ENCODE data around the gene MAGI2. TPM values are rescaled to one million over a fixed set of nuclear protein-coding genes. Genes with fewer than 3 reads are reported as not detected.
A peak's percentile ranks its signal among the peaks of the same experiment; 100 is the strongest.

MAGI2 gene
- total and polyA plus RNA-seq, 4 donors, result 43.4 to 61.3 (median 50.1) TPM

- H3K9me3 ChIP-seq (ENCODE audit: control insufficient read depth, insufficient read depth, low read length), result no peaks in the 10 kb centered on the region
- no peaks in the 10 kb centered on the region for H3K27me3 ChIP-seq (ENCODE audit: control insufficient read depth, insufficient read depth, low read length)
- H3K36me3 ChIP-seq (ENCODE audit: control insufficient read depth, insufficient read depth, low read length), result peaks cover 10% of the 10 kb centered on the region
- WGBS (ENCODE audit: insufficient coverage), result no CpG with 5 or more reads among the region's 4 CpGs
- no peak overlapping the region for H3K27ac ChIP-seq (ENCODE audit: low read depth, low read length)
- DNase-seq (ENCODE audit: low read depth in 4 of 6, low spot score in 6 of 6), result no peak
- H3K4me1 ChIP-seq (ENCODE audit: control insufficient read depth, insufficient read depth, low read length), result no peaks in the 10 kb centered on the region
- no peak overlapping the region for H3K4me3 ChIP-seq (ENCODE audit: low read depth, low read length)
Measured at GRCh38 chr7:78129865-78130264, 1323.6 kb downstream of the MAGI2 start.

DNA sequence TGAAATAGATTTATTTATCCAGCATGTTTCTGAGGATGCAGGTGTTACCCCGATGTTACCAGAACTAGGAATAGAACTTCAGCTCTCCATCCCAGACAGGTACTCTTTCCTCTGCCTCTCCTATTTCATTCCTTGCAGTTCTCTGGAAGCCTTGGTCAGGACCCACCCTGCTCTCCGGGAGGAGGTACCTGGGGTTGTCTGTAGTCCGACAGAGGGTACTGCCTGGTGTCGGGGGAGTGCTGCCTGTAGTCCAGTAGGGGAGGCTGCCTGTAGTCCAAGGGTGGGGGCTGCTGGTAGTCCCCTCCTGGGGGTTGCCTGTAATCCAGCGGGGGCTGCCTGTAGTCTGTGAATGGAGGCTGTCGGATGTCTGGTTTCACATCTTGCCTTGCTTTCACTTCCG, 1326.5 kb downstream of the MAGI2 start:
- Histone ChIP-seq H3K4me3 (ENCODE audit: low read depth, low read length) (no peak overlapping the region), H3K36me3 (ENCODE audit: control insufficient read depth, insufficient read depth, low read length) (peaks cover 3% of the 10 kb centered on the region), H3K27me3 (ENCODE audit: control insufficient read depth, insufficient read depth, low read length) (no peaks in the 10 kb centered on the region), H3K4me1 (ENCODE audit: control insufficient read depth, insufficient read depth, low read length) (no peaks in the 10 kb centered on the region), H3K9me3 (ENCODE audit: control insufficient read depth, insufficient read depth, low read length) (no peaks in the 10 kb centered on the region), H3K27ac (ENCODE audit: low read depth, low read length) (no peak overlapping the region)
- 68% methylated on average over 4 of the region's 7 CpGs for WGBS (ENCODE audit: insufficient coverage)
- DNase-seq (ENCODE audit: low read depth in 4 of 6, low spot score in 6 of 6), result no peak

DNA sequence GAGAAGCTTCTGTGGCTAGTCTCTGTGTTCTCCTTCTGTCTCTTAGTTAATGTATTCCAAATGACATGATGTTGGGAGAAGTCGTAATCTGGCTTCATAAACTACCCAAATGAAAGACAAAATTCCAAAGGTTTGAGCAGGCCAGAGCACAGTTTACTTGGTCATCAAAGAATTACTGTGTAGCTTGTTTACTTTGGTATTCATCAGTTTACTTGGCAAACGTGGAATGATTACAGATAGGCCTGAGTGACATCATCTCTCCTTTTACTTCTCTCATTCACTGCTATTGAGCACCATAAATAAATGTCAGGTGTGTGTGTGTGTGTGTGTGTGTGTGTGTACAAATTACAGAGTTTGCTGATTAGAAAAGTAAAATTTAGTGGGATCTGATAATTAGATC, 1327.6 kb downstream of the MAGI2 start:
- WGBS (ENCODE audit: insufficient coverage), result no CpG with 5 or more reads among the region's 2 CpGs
- Histone ChIP-seq H3K36me3 (ENCODE audit: control insufficient read depth, insufficient read depth, low read length) (peaks cover 3% of the 10 kb centered on the region), H3K27me3 (ENCODE audit: control insufficient read depth, insufficient read depth, low read length) (no peaks in the 10 kb centered on the region), H3K27ac (ENCODE audit: low read depth, low read length) (no peak overlapping the region), H3K9me3 (ENCODE audit: control insufficient read depth, insufficient read depth, low read length) (no peaks in the 10 kb centered on the region), H3K4me1 (ENCODE audit: control insufficient read depth, insufficient read depth, low read length) (no peaks in the 10 kb centered on the region), H3K4me3 (ENCODE audit: low read depth, low read length) (no peak overlapping the region)
- peak in 1 of 6 donors; percentile 36 for DNase-seq (ENCODE audit: low read depth in 4 of 6, low spot score in 6 of 6)

- 62% methylated on average over 3 of the region's 4 CpGs for WGBS (ENCODE audit: insufficient coverage)
- Histone ChIP-seq H3K27ac (ENCODE audit: low read depth, low read length) (no peak overlapping the region), H3K27me3 (ENCODE audit: control insufficient read depth, insufficient read depth, low read length) (no peaks in the 10 kb centered on the region), H3K4me1 (ENCODE audit: control insufficient read depth, insufficient read depth, low read length) (no peaks in the 10 kb centered on the region), H3K4me3 (ENCODE audit: low read depth, low read length) (no peak overlapping the region), H3K9me3 (ENCODE audit: control insufficient read depth, insufficient read depth, low read length) (no peaks in the 10 kb centered on the region), H3K36me3 (ENCODE audit: control insufficient read depth, insufficient read depth, low read length) (peaks cover 3% of the 10 kb centered on the region)
- peak in 1 of 6 donors; percentile 61 for DNase-seq (ENCODE audit: low read depth in 4 of 6, low spot score in 6 of 6)
Measured at GRCh38 chr7:78124216-78124615, 1329.3 kb downstream of the MAGI2 start.

GRCh38 chr7:78121888-78122287, 1331.6 kb downstream of the MAGI2 start:
- H3K27ac ChIP-seq (ENCODE audit: low read depth, low read length), result no peak overlapping the region
- no peaks in the 10 kb centered on the region for H3K36me3 ChIP-seq (ENCODE audit: control insufficient read depth, insufficient read depth, low read length)
- WGBS (ENCODE audit: insufficient coverage), result no CpG with 5 or more reads among the region's 1 CpG
- H3K4me1 ChIP-seq (ENCODE audit: control insufficient read depth, insufficient read depth, low read length), result no peaks in the 10 kb centered on the region
- H3K27me3 ChIP-seq (ENCODE audit: control insufficient read depth, insufficient read depth, low read length), result no peaks in the 10 kb centered on the region
- H3K9me3 ChIP-seq (ENCODE audit: control insufficient read depth, insufficient read depth, low read length), result no peaks in the 10 kb centered on the region
- no peak for DNase-seq (ENCODE audit: low read depth in 4 of 6, low spot score in 6 of 6)
- no peak overlapping the region for H3K4me3 ChIP-seq (ENCODE audit: low read depth, low read length)

DNA sequence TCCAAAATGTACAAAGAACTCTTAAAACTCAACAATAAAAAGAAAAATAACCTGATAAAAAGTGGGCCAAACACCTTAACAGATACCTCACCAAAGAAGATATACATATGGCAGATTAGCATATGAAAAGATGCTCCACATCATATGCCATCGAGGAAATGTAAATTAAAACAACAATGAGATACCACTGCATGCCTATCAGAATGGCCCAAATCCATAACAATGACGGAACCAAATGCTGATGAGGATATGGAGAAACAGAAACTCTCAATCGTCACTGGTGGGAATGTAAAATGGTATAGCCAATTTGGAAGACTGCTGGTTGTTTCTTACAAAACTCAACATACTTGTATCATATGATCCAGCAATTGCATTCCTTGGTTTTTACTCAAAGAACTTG, 1335.0 kb downstream of the MAGI2 start:
- no peak overlapping the region for H3K4me3 ChIP-seq (ENCODE audit: low read depth, low read length)
- H3K9me3 ChIP-seq (ENCODE audit: control insufficient read depth, insufficient read depth, low read length), result no peaks in the 10 kb centered on the region
- H3K27ac ChIP-seq (ENCODE audit: low read depth, low read length), result no peak overlapping the region
- no peaks in the 10 kb centered on the region for H3K27me3 ChIP-seq (ENCODE audit: control insufficient read depth, insufficient read depth, low read length)
- no peaks in the 10 kb centered on the region for H3K4me1 ChIP-seq (ENCODE audit: control insufficient read depth, insufficient read depth, low read length)
- H3K36me3 ChIP-seq (ENCODE audit: control insufficient read depth, insufficient read depth, low read length), result peaks cover 4% of the 10 kb centered on the region
- no peak for DNase-seq (ENCODE audit: low read depth in 4 of 6, low spot score in 6 of 6)
- WGBS (ENCODE audit: insufficient coverage), result no CpG with 5 or more reads among the region's 3 CpGs

DNA sequence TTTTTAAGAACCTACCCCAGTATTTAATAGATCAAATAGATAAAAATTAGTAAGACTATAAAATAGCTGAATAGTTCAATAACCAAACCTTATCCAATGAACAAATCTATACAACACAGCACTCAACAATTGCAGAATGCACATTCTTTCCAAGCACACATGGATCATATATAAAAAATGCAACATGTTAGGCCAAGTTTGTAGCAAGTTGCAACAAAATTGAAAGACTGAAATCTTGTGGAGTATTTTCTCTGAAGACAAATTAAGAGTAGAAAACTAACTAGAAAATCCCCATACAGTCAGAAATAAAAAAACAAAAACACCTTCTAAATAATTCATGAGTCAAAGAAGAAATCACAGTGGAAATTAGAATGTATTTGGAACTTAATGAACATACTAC, 1337.6 kb downstream of the MAGI2 start:
- Histone ChIP-seq H3K4me3 (ENCODE audit: low read depth, low read length) (no peak overlapping the region), H3K27ac (ENCODE audit: low read depth, low read length) (no peak overlapping the region), H3K9me3 (ENCODE audit: control insufficient read depth, insufficient read depth, low read length) (no peaks in the 10 kb centered on the region), H3K36me3 (ENCODE audit: control insufficient read depth, insufficient read depth, low read length) (peaks cover 4% of the 10 kb centered on the region), H3K4me1 (ENCODE audit: control insufficient read depth, insufficient read depth, low read length) (no peaks in the 10 kb centered on the region), H3K27me3 (ENCODE audit: control insufficient read depth, insufficient read depth, low read length) (no peaks in the 10 kb centered on the region)
- no peak for DNase-seq (ENCODE audit: low read depth in 4 of 6, low spot score in 6 of 6)

DNA sequence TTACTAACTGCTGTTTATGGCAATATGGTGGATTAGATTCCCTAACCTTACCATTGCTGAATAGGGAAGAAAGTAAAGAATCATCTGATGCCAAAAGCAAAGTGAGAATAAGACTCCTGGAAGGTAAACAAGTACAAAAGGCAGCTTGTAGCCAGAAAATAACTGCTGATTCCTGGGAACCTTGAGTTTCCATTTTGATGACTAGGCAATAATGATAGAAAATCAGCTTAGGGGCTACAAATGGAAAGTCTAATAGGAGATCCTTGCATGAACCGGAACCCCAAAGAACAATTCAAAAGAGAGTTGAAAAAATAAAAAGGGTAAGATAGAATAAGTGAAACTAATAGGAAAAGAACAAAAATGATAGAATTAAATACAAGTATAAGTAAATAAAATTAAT, 1338.5 kb downstream of the MAGI2 start:
- no peak overlapping the region for H3K27ac ChIP-seq (ENCODE audit: low read depth, low read length)
- H3K36me3 ChIP-seq (ENCODE audit: control insufficient read depth, insufficient read depth, low read length), result peaks cover 4% of the 10 kb centered on the region
- H3K4me3 ChIP-seq (ENCODE audit: low read depth, low read length), result no peak overlapping the region
- no peaks in the 10 kb centered on the region for H3K9me3 ChIP-seq (ENCODE audit: control insufficient read depth, insufficient read depth, low read length)
- no peaks in the 10 kb centered on the region for H3K4me1 ChIP-seq (ENCODE audit: control insufficient read depth, insufficient read depth, low read length)
- DNase-seq (ENCODE audit: low read depth in 4 of 6, low spot score in 6 of 6), result no peak
- no peaks in the 10 kb centered on the region for H3K27me3 ChIP-seq (ENCODE audit: control insufficient read depth, insufficient read depth, low read length)
- no CpG with 5 or more reads among the region's 1 CpG for WGBS (ENCODE audit: insufficient coverage)

DNA sequence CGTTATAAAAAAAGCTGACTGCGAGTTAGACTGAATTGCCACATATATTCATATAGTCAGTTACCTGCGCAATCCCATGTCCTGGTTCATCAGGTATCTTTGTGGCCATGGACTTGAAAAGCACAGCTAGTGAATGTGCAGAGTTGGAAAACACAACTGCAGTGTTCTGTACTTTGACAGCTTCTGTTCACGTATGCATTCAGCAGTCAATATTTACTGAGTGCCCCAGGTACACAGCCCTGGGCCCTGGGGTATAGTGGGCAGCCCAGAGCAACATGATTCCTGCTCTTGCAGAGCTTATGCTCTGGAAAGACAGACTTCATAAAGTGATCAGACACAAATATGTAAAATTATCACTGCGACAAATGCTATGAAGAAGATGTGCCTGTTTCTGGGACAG, 1341.0 kb downstream of the MAGI2 start:
- no peaks in the 10 kb centered on the region for H3K4me1 ChIP-seq (ENCODE audit: control insufficient read depth, insufficient read depth, low read length)
- 94% methylated on average over 5 of the region's 5 CpGs for WGBS (ENCODE audit: insufficient coverage)

GRCh38 chr7:78111386-78111785, 1342.1 kb downstream of the MAGI2 start:
- Histone ChIP-seq H3K36me3 (ENCODE audit: control insufficient read depth, insufficient read depth, low read length) (peaks cover 4% of the 10 kb centered on the region), H3K27ac (ENCODE audit: low read depth, low read length) (no peak overlapping the region), H3K4me3 (ENCODE audit: low read depth, low read length) (no peak overlapping the region), H3K4me1 (ENCODE audit: control insufficient read depth, insufficient read depth, low read length) (no peaks in the 10 kb centered on the region), H3K9me3 (ENCODE audit: control insufficient read depth, insufficient read depth, low read length) (no peaks in the 10 kb centered on the region), H3K27me3 (ENCODE audit: control insufficient read depth, insufficient read depth, low read length) (no peaks in the 10 kb centered on the region)
- 29% methylated on average over 1 of the region's 3 CpGs for WGBS (ENCODE audit: insufficient coverage)
- DNase-seq (ENCODE audit: low read depth in 4 of 6, low spot score in 6 of 6), result peak in 2 of 6 donors; percentile 28 to 78

More for the DNA sequence above, 1341.0 kb downstream of the MAGI2 start:
- H3K27ac ChIP-seq (ENCODE audit: low read depth, low read length), result no peak overlapping the region
- DNase-seq (ENCODE audit: low read depth in 4 of 6, low spot score in 6 of 6), result no peak
- peaks cover 4% of the 10 kb centered on the region for H3K36me3 ChIP-seq (ENCODE audit: control insufficient read depth, insufficient read depth, low read length)
- H3K9me3 ChIP-seq (ENCODE audit: control insufficient read depth, insufficient read depth, low read length), result no peaks in the 10 kb centered on the region
- no peaks in the 10 kb centered on the region for H3K27me3 ChIP-seq (ENCODE audit: control insufficient read depth, insufficient read depth, low read length)
- no peak overlapping the region for H3K4me3 ChIP-seq (ENCODE audit: low read depth, low read length)

All from spinal cord (tissue), 10 donors.